GM23338 (cell line): Measurements from ENCODE around the gene TRAF1. TPM values are rescaled to one million over a fixed set of nuclear protein-coding genes. Genes with fewer than 3 reads are reported as not detected.

Experiments used
- ATAC-seq: fragments of 200-7000 bp; cut with Tn5 transposase; 3 replicates; pipeline ENCODE4 v1.9.1; 2020
- DNase-seq: peaks from one replicate; pipeline ENCODE4 v3.0.0-alpha.2; 2015; ENCODE audit warnings: low spot score
- H2AFZ ChIP-seq: fragments of 200-600 bp; sonication (generic); 2 replicates; pipeline ENCODE4 v1.8.0; 2016; ENCODE audit warnings: antibody characterized with exemption, mild to moderate bottlenecking, moderate library complexity
- H3F3A ChIP-seq: fragments of 200-600 bp; sonication (generic); replicated peaks from 2 replicates; pipeline ENCODE4 v1.8.0; 2017; ENCODE audit warnings: antibody characterized with exemption, mixed run types, low read depth
- H3K27ac ChIP-seq: fragments of 200-600 bp; sonication (generic); 2 replicates; pipeline ENCODE4 v1.6.1; 2016; ENCODE audit warnings: low read depth
- H3K27me3 ChIP-seq: fragments of 200-600 bp; sonication (generic); 2 replicates; pipeline ENCODE4 v1.8.0; 2016; ENCODE audit warnings: mild to moderate bottlenecking, mixed run types, moderate library complexity; ENCODE audit not compliant: insufficient read depth
- H3K36me3 ChIP-seq: fragments of 200-600 bp; sonication (generic); 2 replicates; pipeline ENCODE4 v1.8.0; 2016; ENCODE audit warnings: mild to moderate bottlenecking; ENCODE audit not compliant: insufficient read depth
- H3K4me1 ChIP-seq: fragments of 200-600 bp; sonication (generic); 2 replicates; pipeline ENCODE4 v1.8.0; 2016; ENCODE audit warnings: mild to moderate bottlenecking, moderate library complexity; ENCODE audit not compliant: insufficient read depth
- H3K4me2 ChIP-seq: fragments of 200-600 bp; sonication (generic); 2 replicates; pipeline ENCODE4 v1.7.1; 2017; ENCODE audit warnings: mixed run types
- H3K4me3 ChIP-seq: fragments of 200-600 bp; sonication (generic); 2 replicates; pipeline ENCODE4 v1.6.1; 2016; ENCODE audit warnings: mixed run types
- H3K79me2 ChIP-seq: fragments of 200-600 bp; sonication (generic); replicated peaks from 2 replicates; pipeline ENCODE4 v1.8.0; 2017; ENCODE audit warnings: mild to moderate bottlenecking; ENCODE audit not compliant: insufficient read depth
- H3K9me2 ChIP-seq: fragments of 200-600 bp; sonication (generic); 2 replicates; pipeline ENCODE4 v1.8.0; 2017; ENCODE audit not compliant: insufficient read depth
- H4K20me1 ChIP-seq: fragments of 200-600 bp; sonication (generic); replicated peaks from 2 replicates; pipeline ENCODE4 v1.8.0; 2017; ENCODE audit warnings: mild to moderate bottlenecking; ENCODE audit not compliant: insufficient read depth
- H3K27ac Mint-ChIP-seq: 2 replicates; pipeline ENCODE4 v1.8.0; 2020; ENCODE audit warnings: inconsistent platforms, mild to moderate bottlenecking, moderate library complexity, mixed read lengths
- H3K27me3 Mint-ChIP-seq: 3 replicates; pipeline ENCODE4 v1.8.0; 2022; ENCODE audit warnings: low read depth, mild to moderate bottlenecking, moderate library complexity, mixed read lengths, inconsistent platforms; ENCODE audit not compliant: insufficient read depth, poor library complexity
- H3K36me3 Mint-ChIP-seq: 3 replicates; pipeline ENCODE4 v1.8.0; 2021; ENCODE audit warnings: low read depth, mild to moderate bottlenecking, inconsistent platforms, moderate library complexity, mixed read lengths
- H3K4me1 Mint-ChIP-seq: 3 replicates; pipeline ENCODE4 v1.8.0; 2020; ENCODE audit warnings: mild to moderate bottlenecking, inconsistent platforms, mixed read lengths
- H3K4me3 Mint-ChIP-seq: 3 replicates; pipeline ENCODE4 v1.8.0; 2021; ENCODE audit warnings: moderate library complexity, mild to moderate bottlenecking, inconsistent platforms, mixed read lengths
- H3K9me3 Mint-ChIP-seq: 3 replicates; pipeline ENCODE4 v1.8.0; 2020; ENCODE audit warnings: moderate library complexity, mild to moderate bottlenecking, inconsistent platforms, mixed read lengths
- CREB1 ChIP-seq: fragments of 250-450 bp; sonication (Bioruptor Pico); IDR thresholded peaks from 2 replicates; pipeline ENCODE4 v1.5.0; 2020; ENCODE audit warnings: low read depth, mild to moderate bottlenecking, moderate library complexity
- EZH2 ChIP-seq: fragments of 200-600 bp; sonication (generic); IDR thresholded peaks from one replicate; pipeline ENCODE4 v1.8.0; 2017; ENCODE audit warnings: antibody characterized with exemption, mild to moderate bottlenecking, low read depth; ENCODE audit not compliant: unreplicated experiment
- EZH2phosphoT487 ChIP-seq: fragments of 200-600 bp; sonication (generic); IDR thresholded peaks from one replicate; pipeline ENCODE4 v1.8.1; 2018; ENCODE audit warnings: antibody characterized with exemption; ENCODE audit not compliant: unreplicated experiment
- JUNB ChIP-seq: IDR thresholded peaks from one replicate; pipeline ENCODE4 v1.6.1; 2016; ENCODE audit warnings: antibody characterized with exemption; ENCODE audit not compliant: unreplicated experiment
- NANOG ChIP-seq: IDR thresholded peaks from 2 replicates; pipeline ENCODE4 v1.6.1; 2016; ENCODE audit warnings: antibody characterized with exemption, borderline replicate concordance
- POLR2AphosphoS5 ChIP-seq: IDR thresholded peaks from 2 replicates; pipeline ENCODE4 v1.6.1; 2016; ENCODE audit warnings: antibody characterized with exemption, low read depth
- STAT1 ChIP-seq: IDR thresholded peaks from one replicate; pipeline ENCODE4 v1.6.1; 2016; ENCODE audit warnings: antibody characterized with exemption; ENCODE audit not compliant: unreplicated experiment
- ZNF114 ChIP-seq: fragments of 250-450 bp; sonication (Bioruptor Pico); IDR thresholded peaks from 2 replicates; pipeline ENCODE4 v1.5.0; 2020; ENCODE audit warnings: mild to moderate bottlenecking, moderate library complexity
- ZNF331 ChIP-seq: fragments of 250-450 bp; sonication (Bioruptor Pico); IDR thresholded peaks from 2 replicates; pipeline ENCODE4 v1.5.0; 2020; ENCODE audit warnings: low read depth, mild to moderate bottlenecking, moderate library complexity
- polyA plus RNA-seq: library from polyadenylated mRNA; unstranded; fragments of >200 nt; fragmentation: Nextera tagmentation; extraction: Ambion mirVana; gene quantifications from 2 replicates; pipeline ENCODE4 v1.2.1, GENCODE V29; 2016
- total RNA-seq: library from RNA; depleted of rRNA; stranded (reverse); fragments of >200 nt; shearing (Covaris generic); gene quantifications from 2 replicates; pipeline ENCODE4 v1.2.3, GENCODE V29; 2014
- TF ChIP-seq, protein P1 (sequence below): IDR thresholded peaks from 2 replicates; pipeline ENCODE4 v1.6.1; 2016; ENCODE audit warnings: antibody characterized with exemption
- TF ChIP-seq, protein P2 (sequence below): fragments of 250-450 bp; sonication (Bioruptor Pico); IDR thresholded peaks from 2 replicates; pipeline ENCODE4 v1.5.0; 2020; ENCODE audit warnings: mild to moderate bottlenecking, moderate library complexity
- TF ChIP-seq, protein P3 (sequence below), 2 experiments: fragments of 200-600 bp in 1 of 2; sonication (generic) in 1 of 2; conservative IDR thresholded peaks; 2 replicates each; pipeline versions ENCODE4 v1.5.1 to v1.6.1; 2016 to 2017; ENCODE audit warnings: antibody characterized with exemption in 2 of 2, low read depth in 2 of 2, mild to moderate bottlenecking in 2 of 2, moderate library complexity in 1 of 2
- TF ChIP-seq, protein P4 (sequence below): IDR thresholded peaks from one replicate; pipeline ENCODE4 v1.6.1; 2018; ENCODE audit warnings: antibody characterized with exemption; ENCODE audit not compliant: unreplicated experiment

TRAF1 gene
- total and polyA plus RNA-seq, 2 experiments from 2014 or later, result 0.39 to 1.4 TPM

DNA sequence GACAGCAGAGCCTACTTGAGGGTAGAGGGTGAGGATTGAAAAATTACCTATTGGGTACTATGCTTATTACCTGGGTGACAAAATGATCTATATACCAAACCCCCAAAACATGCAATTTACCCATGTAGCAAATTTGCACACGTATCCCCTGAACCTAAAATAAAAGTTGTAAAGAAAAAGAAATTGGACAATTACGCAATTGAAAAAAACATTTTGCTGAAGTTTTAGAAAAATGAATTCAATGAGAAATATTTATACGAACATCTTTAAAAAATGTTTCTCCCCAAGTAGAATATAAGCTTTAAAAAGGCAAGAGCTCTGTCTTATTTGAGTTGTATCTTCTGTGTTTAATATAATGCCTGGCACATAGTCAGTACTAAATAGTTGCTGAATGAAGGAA is 30.3 kb upstream of the TRAF1 start:
- Histone ChIP-seq H3K36me3 (no peaks in the 10 kb centered on the region), H3K4me2 (no peak overlapping the region), H4K20me1 (no peaks in the 10 kb centered on the region), H2AFZ (no peak overlapping the region), H3K9me2 (no peaks in the 10 kb centered on the region), H3K79me2 (no peaks in the 10 kb centered on the region), H3F3A (no peaks in the 10 kb centered on the region), H3K27me3 (no peaks in the 10 kb centered on the region), H3K4me3 (no peak overlapping the region), H3K4me1 (peaks cover 8% of the 10 kb centered on the region; the same call in 1 of the 2 replicates), H3K27ac (no peak overlapping the region)
- H3K9me3 Mint-ChIP-seq, result no peaks in the 10 kb centered on the region
- H3K27me3 Mint-ChIP-seq, result no peaks in the 10 kb centered on the region
- no peak for TF ChIP-seq EZH2
- TF ChIP-seq, protein P1, sequence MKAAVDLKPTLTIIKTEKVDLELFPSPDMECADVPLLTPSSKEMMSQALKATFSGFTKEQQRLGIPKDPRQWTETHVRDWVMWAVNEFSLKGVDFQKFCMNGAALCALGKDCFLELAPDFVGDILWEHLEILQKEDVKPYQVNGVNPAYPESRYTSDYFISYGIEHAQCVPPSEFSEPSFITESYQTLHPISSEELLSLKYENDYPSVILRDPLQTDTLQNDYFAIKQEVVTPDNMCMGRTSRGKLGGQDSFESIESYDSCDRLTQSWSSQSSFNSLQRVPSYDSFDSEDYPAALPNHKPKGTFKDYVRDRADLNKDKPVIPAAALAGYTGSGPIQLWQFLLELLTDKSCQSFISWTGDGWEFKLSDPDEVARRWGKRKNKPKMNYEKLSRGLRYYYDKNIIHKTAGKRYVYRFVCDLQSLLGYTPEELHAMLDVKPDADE, result no peak
- TF ChIP-seq POLR2AphosphoS5, result no peak
- TF ChIP-seq, protein P2, sequence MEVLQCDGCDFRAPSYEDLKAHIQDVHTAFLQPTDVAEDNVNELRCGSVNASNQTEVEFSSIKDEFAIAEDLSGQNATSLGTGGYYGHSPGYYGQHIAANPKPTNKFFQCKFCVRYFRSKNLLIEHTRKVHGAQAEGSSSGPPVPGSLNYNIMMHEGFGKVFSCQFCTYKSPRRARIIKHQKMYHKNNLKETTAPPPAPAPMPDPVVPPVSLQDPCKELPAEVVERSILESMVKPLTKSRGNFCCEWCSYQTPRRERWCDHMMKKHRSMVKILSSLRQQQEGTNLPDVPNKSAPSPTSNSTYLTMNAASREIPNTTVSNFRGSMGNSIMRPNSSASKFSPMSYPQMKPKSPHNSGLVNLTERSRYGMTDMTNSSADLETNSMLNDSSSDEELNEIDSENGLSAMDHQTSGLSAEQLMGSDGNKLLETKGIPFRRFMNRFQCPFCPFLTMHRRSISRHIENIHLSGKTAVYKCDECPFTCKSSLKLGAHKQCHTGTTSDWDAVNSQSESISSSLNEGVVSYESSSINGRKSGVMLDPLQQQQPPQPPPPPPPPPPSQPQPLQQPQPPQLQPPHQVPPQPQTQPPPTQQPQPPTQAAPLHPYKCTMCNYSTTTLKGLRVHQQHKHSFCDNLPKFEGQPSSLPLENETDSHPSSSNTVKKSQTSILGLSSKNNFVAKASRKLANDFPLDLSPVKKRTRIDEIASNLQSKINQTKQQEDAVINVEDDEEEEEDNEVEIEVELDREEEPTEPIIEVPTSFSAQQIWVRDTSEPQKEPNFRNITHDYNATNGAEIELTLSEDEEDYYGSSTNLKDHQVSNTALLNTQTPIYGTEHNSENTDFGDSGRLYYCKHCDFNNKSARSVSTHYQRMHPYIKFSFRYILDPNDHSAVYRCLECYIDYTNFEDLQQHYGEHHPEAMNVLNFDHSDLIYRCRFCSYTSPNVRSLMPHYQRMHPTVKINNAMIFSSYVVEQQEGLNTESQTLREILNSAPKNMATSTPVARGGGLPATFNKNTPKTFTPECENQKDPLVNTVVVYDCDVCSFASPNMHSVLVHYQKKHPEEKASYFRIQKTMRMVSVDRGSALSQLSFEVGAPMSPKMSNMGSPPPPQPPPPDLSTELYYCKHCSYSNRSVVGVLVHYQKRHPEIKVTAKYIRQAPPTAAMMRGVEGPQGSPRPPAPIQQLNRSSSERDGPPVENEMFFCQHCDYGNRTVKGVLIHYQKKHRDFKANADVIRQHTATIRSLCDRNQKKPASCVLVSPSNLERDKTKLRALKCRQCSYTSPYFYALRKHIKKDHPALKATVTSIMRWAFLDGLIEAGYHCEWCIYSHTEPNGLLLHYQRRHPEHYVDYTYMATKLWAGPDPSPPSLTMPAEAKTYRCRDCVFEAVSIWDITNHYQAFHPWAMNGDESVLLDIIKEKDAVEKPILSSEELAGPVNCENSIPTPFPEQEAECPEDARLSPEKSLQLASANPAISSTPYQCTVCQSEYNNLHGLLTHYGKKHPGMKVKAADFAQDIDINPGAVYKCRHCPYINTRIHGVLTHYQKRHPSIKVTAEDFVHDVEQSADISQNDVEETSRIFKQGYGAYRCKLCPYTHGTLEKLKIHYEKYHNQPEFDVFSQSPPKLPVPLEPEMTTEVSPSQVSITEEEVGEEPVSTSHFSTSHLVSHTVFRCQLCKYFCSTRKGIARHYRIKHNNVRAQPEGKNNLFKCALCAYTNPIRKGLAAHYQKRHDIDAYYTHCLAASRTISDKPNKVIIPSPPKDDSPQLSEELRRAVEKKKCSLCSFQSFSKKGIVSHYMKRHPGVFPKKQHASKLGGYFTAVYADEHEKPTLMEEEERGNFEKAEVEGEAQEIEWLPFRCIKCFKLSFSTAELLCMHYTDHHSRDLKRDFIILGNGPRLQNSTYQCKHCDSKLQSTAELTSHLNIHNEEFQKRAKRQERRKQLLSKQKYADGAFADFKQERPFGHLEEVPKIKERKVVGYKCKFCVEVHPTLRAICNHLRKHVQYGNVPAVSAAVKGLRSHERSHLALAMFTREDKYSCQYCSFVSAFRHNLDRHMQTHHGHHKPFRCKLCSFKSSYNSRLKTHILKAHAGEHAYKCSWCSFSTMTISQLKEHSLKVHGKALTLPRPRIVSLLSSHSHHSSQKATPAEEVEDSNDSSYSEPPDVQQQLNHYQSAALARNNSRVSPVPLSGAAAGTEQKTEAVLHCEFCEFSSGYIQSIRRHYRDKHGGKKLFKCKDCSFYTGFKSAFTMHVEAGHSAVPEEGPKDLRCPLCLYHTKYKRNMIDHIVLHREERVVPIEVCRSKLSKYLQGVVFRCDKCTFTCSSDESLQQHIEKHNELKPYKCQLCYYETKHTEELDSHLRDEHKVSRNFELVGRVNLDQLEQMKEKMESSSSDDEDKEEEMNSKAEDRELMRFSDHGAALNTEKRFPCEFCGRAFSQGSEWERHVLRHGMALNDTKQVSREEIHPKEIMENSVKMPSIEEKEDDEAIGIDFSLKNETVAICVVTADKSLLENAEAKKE (CRISPR knock-in tag), result no peak
- TF ChIP-seq, protein P3, sequence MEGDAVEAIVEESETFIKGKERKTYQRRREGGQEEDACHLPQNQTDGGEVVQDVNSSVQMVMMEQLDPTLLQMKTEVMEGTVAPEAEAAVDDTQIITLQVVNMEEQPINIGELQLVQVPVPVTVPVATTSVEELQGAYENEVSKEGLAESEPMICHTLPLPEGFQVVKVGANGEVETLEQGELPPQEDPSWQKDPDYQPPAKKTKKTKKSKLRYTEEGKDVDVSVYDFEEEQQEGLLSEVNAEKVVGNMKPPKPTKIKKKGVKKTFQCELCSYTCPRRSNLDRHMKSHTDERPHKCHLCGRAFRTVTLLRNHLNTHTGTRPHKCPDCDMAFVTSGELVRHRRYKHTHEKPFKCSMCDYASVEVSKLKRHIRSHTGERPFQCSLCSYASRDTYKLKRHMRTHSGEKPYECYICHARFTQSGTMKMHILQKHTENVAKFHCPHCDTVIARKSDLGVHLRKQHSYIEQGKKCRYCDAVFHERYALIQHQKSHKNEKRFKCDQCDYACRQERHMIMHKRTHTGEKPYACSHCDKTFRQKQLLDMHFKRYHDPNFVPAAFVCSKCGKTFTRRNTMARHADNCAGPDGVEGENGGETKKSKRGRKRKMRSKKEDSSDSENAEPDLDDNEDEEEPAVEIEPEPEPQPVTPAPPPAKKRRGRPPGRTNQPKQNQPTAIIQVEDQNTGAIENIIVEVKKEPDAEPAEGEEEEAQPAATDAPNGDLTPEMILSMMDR (conservative IDR thresholded peaks at IDR 0.05; ENCODE audit: low read depth in 2 of 2), result no peak
- TF ChIP-seq NANOG, result no peak
- TF ChIP-seq JUNB, result no peak
- no peak for TF ChIP-seq ZNF331
- no peak for TF ChIP-seq ZNF114 (CRISPR knock-in tag)
- TF ChIP-seq, protein P4, sequence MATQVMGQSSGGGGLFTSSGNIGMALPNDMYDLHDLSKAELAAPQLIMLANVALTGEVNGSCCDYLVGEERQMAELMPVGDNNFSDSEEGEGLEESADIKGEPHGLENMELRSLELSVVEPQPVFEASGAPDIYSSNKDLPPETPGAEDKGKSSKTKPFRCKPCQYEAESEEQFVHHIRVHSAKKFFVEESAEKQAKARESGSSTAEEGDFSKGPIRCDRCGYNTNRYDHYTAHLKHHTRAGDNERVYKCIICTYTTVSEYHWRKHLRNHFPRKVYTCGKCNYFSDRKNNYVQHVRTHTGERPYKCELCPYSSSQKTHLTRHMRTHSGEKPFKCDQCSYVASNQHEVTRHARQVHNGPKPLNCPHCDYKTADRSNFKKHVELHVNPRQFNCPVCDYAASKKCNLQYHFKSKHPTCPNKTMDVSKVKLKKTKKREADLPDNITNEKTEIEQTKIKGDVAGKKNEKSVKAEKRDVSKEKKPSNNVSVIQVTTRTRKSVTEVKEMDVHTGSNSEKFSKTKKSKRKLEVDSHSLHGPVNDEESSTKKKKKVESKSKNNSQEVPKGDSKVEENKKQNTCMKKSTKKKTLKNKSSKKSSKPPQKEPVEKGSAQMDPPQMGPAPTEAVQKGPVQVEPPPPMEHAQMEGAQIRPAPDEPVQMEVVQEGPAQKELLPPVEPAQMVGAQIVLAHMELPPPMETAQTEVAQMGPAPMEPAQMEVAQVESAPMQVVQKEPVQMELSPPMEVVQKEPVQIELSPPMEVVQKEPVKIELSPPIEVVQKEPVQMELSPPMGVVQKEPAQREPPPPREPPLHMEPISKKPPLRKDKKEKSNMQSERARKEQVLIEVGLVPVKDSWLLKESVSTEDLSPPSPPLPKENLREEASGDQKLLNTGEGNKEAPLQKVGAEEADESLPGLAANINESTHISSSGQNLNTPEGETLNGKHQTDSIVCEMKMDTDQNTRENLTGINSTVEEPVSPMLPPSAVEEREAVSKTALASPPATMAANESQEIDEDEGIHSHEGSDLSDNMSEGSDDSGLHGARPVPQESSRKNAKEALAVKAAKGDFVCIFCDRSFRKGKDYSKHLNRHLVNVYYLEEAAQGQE, result no peak
- no peak for TF ChIP-seq EZH2phosphoT487
- no peak for TF ChIP-seq CREB1 (CRISPR knock-in tag)
- TF ChIP-seq STAT1, result no peak
- H3K4me1 Mint-ChIP-seq, result peaks cover 9% of the 10 kb centered on the region; the same call in 2 of the 3 replicates
- H3K27ac Mint-ChIP-seq, result no peak overlapping the region
- DNase-seq, result no peak
- H3K4me3 Mint-ChIP-seq, result no peak overlapping the region
- no peaks in the 10 kb centered on the region for H3K36me3 Mint-ChIP-seq
- ATAC-seq, result no peak
